Measurements from ENCODE around the gene DLGAP1. TPM values are rescaled to one million over a fixed set of nuclear protein-coding genes. Genes with fewer than 3 reads are reported as not detected.
A peak's percentile ranks its signal among the peaks of the same experiment; 100 is the strongest.

DLGAP1 gene
- polyA plus RNA-seq, 1 of the 3 experiments (the other 2 are of a cell fraction) = not detected

GRCh38 chr18:3604498-3605408 is 850.4 kb downstream of the DLGAP1 start:
- CTCF ChIA-PET = interaction anchor here (0.7 to 2.2 kb wide), 4 partner anchors 8 to 320 kb away, joined by 3 to 9 read pairs (median 4); no protein-coding TSS in a partner anchor
- peak; percentile 48; the same call in 1 of the 2 replicates for TF ChIP-seq TEAD4 (IDR thresholded peaks at IDR 0.05; ENCODE audit: borderline replicate concordance, insufficient read depth)
- TF ChIP-seq RFX5 (IDR thresholded peaks at IDR 0.05; ENCODE audit: low read length) = no peak
- TF ChIP-seq RAD21 (IDR thresholded peaks at IDR 0.05; ENCODE audit: low read length) = no peak
- no peak for TF ChIP-seq CHD2 (IDR thresholded peaks at IDR 0.05; ENCODE audit: low read length, partially characterized antibody)
- TF ChIP-seq, protein P1, sequence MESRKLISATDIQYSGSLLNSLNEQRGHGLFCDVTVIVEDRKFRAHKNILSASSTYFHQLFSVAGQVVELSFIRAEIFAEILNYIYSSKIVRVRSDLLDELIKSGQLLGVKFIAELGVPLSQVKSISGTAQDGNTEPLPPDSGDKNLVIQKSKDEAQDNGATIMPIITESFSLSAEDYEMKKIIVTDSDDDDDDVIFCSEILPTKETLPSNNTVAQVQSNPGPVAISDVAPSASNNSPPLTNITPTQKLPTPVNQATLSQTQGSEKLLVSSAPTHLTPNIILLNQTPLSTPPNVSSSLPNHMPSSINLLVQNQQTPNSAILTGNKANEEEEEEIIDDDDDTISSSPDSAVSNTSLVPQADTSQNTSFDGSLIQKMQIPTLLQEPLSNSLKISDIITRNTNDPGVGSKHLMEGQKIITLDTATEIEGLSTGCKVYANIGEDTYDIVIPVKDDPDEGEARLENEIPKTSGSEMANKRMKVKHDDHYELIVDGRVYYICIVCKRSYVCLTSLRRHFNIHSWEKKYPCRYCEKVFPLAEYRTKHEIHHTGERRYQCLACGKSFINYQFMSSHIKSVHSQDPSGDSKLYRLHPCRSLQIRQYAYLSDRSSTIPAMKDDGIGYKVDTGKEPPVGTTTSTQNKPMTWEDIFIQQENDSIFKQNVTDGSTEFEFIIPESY (IDR thresholded peaks at IDR 0.05; ENCODE audit: borderline replicate concordance, low read depth) = no peak; the same call in 1 of the 2 replicates
- TF ChIP-seq IRF3 (IDR thresholded peaks at IDR 0.05; ENCODE audit: low read depth, low read length) = no peak
- no peak for TF ChIP-seq NRF1 (IDR thresholded peaks at IDR 0.05; ENCODE audit: low read depth, low read length)
- TF ChIP-seq FOXJ3 (CRISPR knock-in tag; IDR thresholded peaks at IDR 0.05) = no peak
- 0 out of 2 replicates have a peak, but pooled peaks have one; percentile 27 for TF ChIP-seq YY1 (IDR thresholded peaks at IDR 0.05; ENCODE audit: low read depth)
- no peak for TF ChIP-seq GATA2 (CRISPR knock-in tag; IDR thresholded peaks at IDR 0.05)
- peak; percentile 73 for TF ChIP-seq POLR2AphosphoS5 (IDR thresholded peaks at IDR 0.05; ENCODE audit: low read depth, low read length)
- no peak for TF ChIP-seq USF2 (IDR thresholded peaks at IDR 0.05; ENCODE audit: borderline replicate concordance, low read depth, low read length)
- TF ChIP-seq, protein P2, sequence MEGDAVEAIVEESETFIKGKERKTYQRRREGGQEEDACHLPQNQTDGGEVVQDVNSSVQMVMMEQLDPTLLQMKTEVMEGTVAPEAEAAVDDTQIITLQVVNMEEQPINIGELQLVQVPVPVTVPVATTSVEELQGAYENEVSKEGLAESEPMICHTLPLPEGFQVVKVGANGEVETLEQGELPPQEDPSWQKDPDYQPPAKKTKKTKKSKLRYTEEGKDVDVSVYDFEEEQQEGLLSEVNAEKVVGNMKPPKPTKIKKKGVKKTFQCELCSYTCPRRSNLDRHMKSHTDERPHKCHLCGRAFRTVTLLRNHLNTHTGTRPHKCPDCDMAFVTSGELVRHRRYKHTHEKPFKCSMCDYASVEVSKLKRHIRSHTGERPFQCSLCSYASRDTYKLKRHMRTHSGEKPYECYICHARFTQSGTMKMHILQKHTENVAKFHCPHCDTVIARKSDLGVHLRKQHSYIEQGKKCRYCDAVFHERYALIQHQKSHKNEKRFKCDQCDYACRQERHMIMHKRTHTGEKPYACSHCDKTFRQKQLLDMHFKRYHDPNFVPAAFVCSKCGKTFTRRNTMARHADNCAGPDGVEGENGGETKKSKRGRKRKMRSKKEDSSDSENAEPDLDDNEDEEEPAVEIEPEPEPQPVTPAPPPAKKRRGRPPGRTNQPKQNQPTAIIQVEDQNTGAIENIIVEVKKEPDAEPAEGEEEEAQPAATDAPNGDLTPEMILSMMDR (IDR thresholded peaks at IDR 0.05) = no peak
- TF ChIP-seq FOSL2 (IDR thresholded peaks at IDR 0.05; ENCODE audit: borderline replicate concordance, low read depth) = peak; percentile 86
- 0 out of 2 replicates have a peak, but pooled peaks have one; percentile 14 for TF ChIP-seq MXI1 (IDR thresholded peaks at IDR 0.05; ENCODE audit: low read depth, low read length)
- TF ChIP-seq SMC3 (IDR thresholded peaks at IDR 0.05; ENCODE audit: low read depth, low read length) = no peak
- no peak for TF ChIP-seq ELF1 (IDR thresholded peaks at IDR 0.05)
- TF ChIP-seq FOXM1 (IDR thresholded peaks at IDR 0.05; ENCODE audit: low read depth) = no peak; the same call in 1 of the 2 replicates
- no peak for TF ChIP-seq REST (IDR thresholded peaks at IDR 0.05; ENCODE audit: low read depth, low read length)
- TF ChIP-seq RXRA (IDR thresholded peaks at IDR 0.05; ENCODE audit: borderline replicate concordance, low read depth) = peak; percentile 65; the same call in 1 of the 2 replicates
- peak; percentile 16; the same call in 1 of the 2 replicates for TF ChIP-seq MEF2A (IDR thresholded peaks at IDR 0.05; ENCODE audit: borderline replicate concordance, low read depth)
- TF ChIP-seq EZH2phosphoT487 (IDR thresholded peaks at IDR 0.05; ENCODE audit: borderline replicate concordance, low read depth) = no peak

More at GRCh38 chr18:3604498-3605408, 850.4 kb downstream of the DLGAP1 start:
- Histone ChIP-seq H3K4me1 (ENCODE audit: control insufficient read depth in 1 of 2, insufficient read depth in 2 of 2, low read depth in 1 of 2, low read length in 1 of 2) (peaks cover 8 to 30% of the 10 kb centered on the region in 2 experiments; a peak in 3 of 4 replicates), H3K27me3 (ENCODE audit: insufficient read depth) (no peaks in the 10 kb centered on the region), H3K4me2 (peak overlapping the region; percentile 87), H3F3A (replicated peaks; ENCODE audit: insufficient read depth) (peaks cover 58% of the 10 kb centered on the region), H2AFZ (ENCODE audit: low read depth) (no peak overlapping the region), H3K36me3 (replicated peaks in 1 of 2; ENCODE audit: control insufficient read depth in 1 of 2, insufficient read depth in 2 of 2, low read length in 1 of 2) (peaks cover 0 to 4% of the 10 kb centered on the region in 2 experiments), H3K9me3 (no peaks in the 10 kb centered on the region), H3K9me2 (no peaks in the 10 kb centered on the region), H3K9ac (peak overlapping the region; percentile 90), H3K4me3 (ENCODE audit: low read depth in 2 of 2, low read length in 1 of 2) (peak overlapping the region; percentile 40 to 69; a peak in 3 of 4 replicates), H4K20me1 (ENCODE audit: insufficient read depth) (no peaks in the 10 kb centered on the region), H3K79me2 (ENCODE audit: insufficient read depth) (peaks cover 17% of the 10 kb centered on the region), H3K27ac (ENCODE audit: low read depth in 2 of 2, low read length in 1 of 2) (peak overlapping the region; percentile 85 to 100)
- no peak for DNase-seq
- 14% methylated on average over 12 of the region's 12 CpGs for WGBS (ENCODE audit: low lambda C conversion rate)
- POLR2A ChIA-PET = no interaction called here
